PC-9 (cell line): ENCODE data around the gene BCL2A1. TPM values are rescaled to one million over a fixed set of nuclear protein-coding genes. Genes with fewer than 3 reads are reported as not detected.

Experiments
- BruUV-seq: library from RNA; stranded (reverse); fragments of 400-500 nt; replicated peaks from 2 replicates; lab custom pipeline; 2021; lab: Mats Ljungman, UMichigan
- CTCF ChIA-PET: fragments of 300-600 bp; sonication (Branson Sonifier 250); formaldehyde crosslinking; loops from one replicate; lab custom pipeline; 2022; ENCODE audit warnings: antibody characterized with exemption; lab: Charles Lee
- POLR2A ChIA-PET: fragments of 300-600 bp; sonication (Branson Sonifier 250); formaldehyde crosslinking; loops from one replicate; lab custom pipeline; 2022; ENCODE audit warnings: antibody characterized with exemption; ENCODE audit not compliant: unreplicated experiment; lab: Charles Lee
- DNase-seq, 2 experiments: peaks; one replicate each; pipeline versions ENCODE4 v3.0.0 to v3.0.0-alpha.2; 2015 to 2022; ENCODE audit warnings: mixed read lengths in 1 of 2
- H2AFZ ChIP-seq: fragments of 200-600 bp; sonication (generic); 2 replicates; pipeline ENCODE4 v1.8.1; 2017; ENCODE audit warnings: antibody characterized with exemption
- H3F3A ChIP-seq: fragments of 200-600 bp; sonication (generic); 2 replicates; pipeline ENCODE4 v1.8.1; 2017; ENCODE audit warnings: antibody characterized with exemption, mild to moderate bottlenecking, low read depth; ENCODE audit not compliant: insufficient read depth
- H3K27ac ChIP-seq: fragments of 200-600 bp; sonication (generic); 2 replicates; pipeline ENCODE4 v1.6.1; 2016; ENCODE audit warnings: mixed run types
- H3K27me3 ChIP-seq: fragments of 200-600 bp; sonication (generic); 2 replicates; pipeline ENCODE4 v1.6.1; 2016; ENCODE audit warnings: low read depth, mixed run types; ENCODE audit not compliant: insufficient read depth
- H3K36me3 ChIP-seq: fragments of 200-600 bp; sonication (generic); 2 replicates; pipeline ENCODE4 v1.6.1; 2016; ENCODE audit warnings: low read depth, mixed run types
- H3K4me1 ChIP-seq: fragments of 200-600 bp; sonication (generic); replicated peaks from 2 replicates; pipeline ENCODE4 v1.6.1; 2016; ENCODE audit warnings: mixed run types; ENCODE audit not compliant: insufficient read depth
- H3K4me2 ChIP-seq: fragments of 200-600 bp; sonication (generic); 2 replicates; pipeline ENCODE4 v1.6.1; 2017; ENCODE audit warnings: mixed run types
- H3K4me3 ChIP-seq: fragments of 200-600 bp; sonication (generic); 2 replicates; pipeline ENCODE4 v1.6.1; 2016; ENCODE audit warnings: mixed run types
- H3K79me2 ChIP-seq: fragments of 200-600 bp; sonication (generic); 2 replicates; pipeline ENCODE4 v1.6.1; 2017; ENCODE audit warnings: low read depth, mixed run types
- H3K9me2 ChIP-seq: fragments of 200-600 bp; sonication (generic); 2 replicates; pipeline ENCODE4 v1.8.1; 2017; ENCODE audit warnings: mild to moderate bottlenecking; ENCODE audit not compliant: insufficient read depth
- H3K9me3 ChIP-seq: fragments of 200-600 bp; sonication (generic); 2 replicates; pipeline ENCODE4 v1.8.1; 2016; ENCODE audit warnings: low read depth; ENCODE audit not compliant: insufficient read depth
- H4K20me1 ChIP-seq: fragments of 200-600 bp; sonication (generic); 2 replicates; pipeline ENCODE4 v1.8.1; 2017; ENCODE audit not compliant: insufficient read depth
- CTCF ChIP-seq: fragments of 200-600 bp; sonication (generic); conservative IDR thresholded peaks from 2 replicates; pipeline ENCODE4 v1.6.1; 2017; ENCODE audit warnings: mixed run types, antibody characterized with exemption, mild to moderate bottlenecking, moderate library complexity
- EZH2 ChIP-seq: fragments of 200-600 bp; sonication (generic); IDR thresholded peaks from 2 replicates; pipeline ENCODE4 v1.8.0; 2017; ENCODE audit warnings: antibody characterized with exemption, low read depth
- intact Hi-C: fragments of 100-400 bp; cut with micrococcal nuclease; formaldehyde crosslinking; loops from one replicate; pipeline ENCODE4 v1.10.0; 2022; ENCODE audit not compliant: unreplicated experiment
- total RNA-seq: library from RNA; stranded (reverse); gene quantifications from 2 replicates; pipeline ENCODE4 v1.2.3, GENCODE V29; 2021

Gene BCL2A1
- total RNA-seq, 1 experiment from 2014 or later, result not detected

GRCh38 chr15:79944622-79945021 lies 26.4 kb downstream of the BCL2A1 start:
- CTCF ChIA-PET, result no interaction called here
- Histone ChIP-seq H3K9me2 (no peaks in the 10 kb centered on the region), H4K20me1 (no peaks in the 10 kb centered on the region), H3K27me3 (no peaks in the 10 kb centered on the region), H2AFZ (no peak overlapping the region), H3K4me1 (no peaks in the 10 kb centered on the region), H3K79me2 (no peaks in the 10 kb centered on the region), H3K27ac (no peak overlapping the region), H3K4me3 (no peak overlapping the region), H3K36me3 (no peaks in the 10 kb centered on the region), H3K9me3 (no peaks in the 10 kb centered on the region), H3K4me2 (no peak overlapping the region), H3F3A (no peaks in the 10 kb centered on the region)
- no peak for TF ChIP-seq CTCF
- intact Hi-C loops, result no loop called here
- no TSS peak for BruUV-seq
- no peak for DNase-seq
- POLR2A ChIA-PET, result no interaction called here

- no peaks in the 10 kb centered on the region for H3K9me3 ChIP-seq
- ChIA-PET POLR2A (no interaction called here), CTCF (no interaction called here)
- H3K4me2 ChIP-seq, result no peak overlapping the region
- H3K79me2 ChIP-seq, result no peaks in the 10 kb centered on the region
- no peak overlapping the region for H2AFZ ChIP-seq
- H3K9me2 ChIP-seq, result no peaks in the 10 kb centered on the region
- no peaks in the 10 kb centered on the region for H3K36me3 ChIP-seq
- no peaks in the 10 kb centered on the region for H4K20me1 ChIP-seq
- TF ChIP-seq CTCF, result no peak
- TF ChIP-seq EZH2, result no peak
- no peak overlapping the region for H3K27ac ChIP-seq
- no TSS peak for BruUV-seq
- DNase-seq, result no peak
- H3K4me3 ChIP-seq, result no peak overlapping the region
- no peaks in the 10 kb centered on the region for H3K4me1 ChIP-seq
- H3F3A ChIP-seq, result no peaks in the 10 kb centered on the region
- no peaks in the 10 kb centered on the region for H3K27me3 ChIP-seq
- intact Hi-C loops, result no loop called here
Measured at GRCh38 chr15:79943820-79944219, 27.2 kb downstream of the BCL2A1 start.

- Histone ChIP-seq H3K27me3 (no peaks in the 10 kb centered on the region), H4K20me1 (no peaks in the 10 kb centered on the region), H3K4me2 (no peak overlapping the region), H3K27ac (no peak overlapping the region), H3K79me2 (no peaks in the 10 kb centered on the region), H3K9me3 (no peaks in the 10 kb centered on the region), H3F3A (no peaks in the 10 kb centered on the region), H3K36me3 (no peaks in the 10 kb centered on the region), H3K9me2 (no peaks in the 10 kb centered on the region), H3K4me1 (no peaks in the 10 kb centered on the region), H3K4me3 (no peak overlapping the region), H2AFZ (no peak overlapping the region)
- POLR2A ChIA-PET, result no interaction called here
- TF ChIP-seq CTCF (no peak), EZH2 (no peak)
- no TSS peak for BruUV-seq
- intact Hi-C loops, result no loop called here
- CTCF ChIA-PET, result no interaction called here
- no peak for DNase-seq
Measured at GRCh38 chr15:79942741-79943481, 28.1 kb downstream of the BCL2A1 start.
